ENCODE results near the gene CDC42EP1. TPM values are rescaled to one million over a fixed set of nuclear protein-coding genes. Genes with fewer than 3 reads are reported as not detected.

CDC42EP1 gene
- polyA plus RNA-seq, 1 of the 3 experiments (the other 2 are of a cell fraction) = 24.9 TPM

GRCh38 chr22:37594237-37594636 lies 34.0 kb downstream of the CDC42EP1 start:
- POLR2A ChIA-PET = no interaction called here
- DNase-seq = no peak
- H4K20me1 ChIP-seq (ENCODE audit: insufficient read depth) = no peaks in the 10 kb centered on the region
- CTCF ChIA-PET = interaction anchor here (3.4 to 9.2 kb wide), 2 partner anchors 13 to 27 kb away, joined by 13 to 95 read pairs; partner anchors contain the start of gene GGA1
- no peaks in the 10 kb centered on the region for H3K79me2 ChIP-seq (ENCODE audit: insufficient read depth)
- no peaks in the 10 kb centered on the region for H3K4me1 ChIP-seq (ENCODE audit: control insufficient read depth in 1 of 2, insufficient read depth in 2 of 2, low read depth in 1 of 2, low read length in 1 of 2)
- H3K27ac ChIP-seq (ENCODE audit: low read depth in 2 of 2, low read length in 1 of 2) = no peak overlapping the region
- no peaks in the 10 kb centered on the region; the same call in 1 of the 2 replicates for H3K27me3 ChIP-seq (ENCODE audit: insufficient read depth)
- no peak overlapping the region for H3K4me2 ChIP-seq
- TF ChIP-seq GATA2 (CRISPR knock-in tag; IDR thresholded peaks at IDR 0.05) (no peak), CTCF (IDR thresholded peaks at IDR 0.05) (no peak), SMC3 (IDR thresholded peaks at IDR 0.05; ENCODE audit: low read depth, low read length) (no peak), TAF1 (IDR thresholded peaks at IDR 0.05; ENCODE audit: borderline replicate concordance, low read depth, low read length) (no peak), YY1 (IDR thresholded peaks at IDR 0.05; ENCODE audit: low read depth) (no peak), RXRA (IDR thresholded peaks at IDR 0.05; ENCODE audit: borderline replicate concordance, low read depth) (no peak), FOXM1 (IDR thresholded peaks at IDR 0.05; ENCODE audit: low read depth) (no peak), FOXJ3 (CRISPR knock-in tag; IDR thresholded peaks at IDR 0.05) (no peak), NFIC (IDR thresholded peaks at IDR 0.05; ENCODE audit: borderline replicate concordance) (no peak), MEF2A (IDR thresholded peaks at IDR 0.05; ENCODE audit: borderline replicate concordance, low read depth) (no peak), ELF1 (IDR thresholded peaks at IDR 0.05) (no peak), SIN3A (IDR thresholded peaks at IDR 0.05; ENCODE audit: borderline replicate concordance, low read depth, low read length) (no peak), MXI1 (IDR thresholded peaks at IDR 0.05; ENCODE audit: low read depth, low read length) (no peak), NRF1 (IDR thresholded peaks at IDR 0.05; ENCODE audit: low read depth, low read length) (no peak), CHD2 (IDR thresholded peaks at IDR 0.05; ENCODE audit: low read length, partially characterized antibody) (no peak)
- TF ChIP-seq, protein P1, sequence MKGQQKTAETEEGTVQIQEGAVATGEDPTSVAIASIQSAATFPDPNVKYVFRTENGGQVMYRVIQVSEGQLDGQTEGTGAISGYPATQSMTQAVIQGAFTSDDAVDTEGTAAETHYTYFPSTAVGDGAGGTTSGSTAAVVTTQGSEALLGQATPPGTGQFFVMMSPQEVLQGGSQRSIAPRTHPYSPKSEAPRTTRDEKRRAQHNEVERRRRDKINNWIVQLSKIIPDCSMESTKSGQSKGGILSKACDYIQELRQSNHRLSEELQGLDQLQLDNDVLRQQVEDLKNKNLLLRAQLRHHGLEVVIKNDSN (IDR thresholded peaks at IDR 0.05; ENCODE audit: borderline replicate concordance, low read depth) = no peak
- H2AFZ ChIP-seq (ENCODE audit: low read depth) = no peak overlapping the region
- H3K9me3 ChIP-seq = no peaks in the 10 kb centered on the region
- no peak overlapping the region for H3K4me3 ChIP-seq (ENCODE audit: low read depth in 2 of 2, low read length in 1 of 2)
- H3K9ac ChIP-seq = no peak overlapping the region
- no peaks in the 10 kb centered on the region for H3F3A ChIP-seq (replicated peaks; ENCODE audit: insufficient read depth)
- H3K36me3 ChIP-seq (replicated peaks in 1 of 2; ENCODE audit: control insufficient read depth in 1 of 2, insufficient read depth in 2 of 2, low read length in 1 of 2) = no peaks in the 10 kb centered on the region
- WGBS (ENCODE audit: low lambda C conversion rate) = 94% methylated on average over 5 of the region's 5 CpGs
- no peaks in the 10 kb centered on the region for H3K9me2 ChIP-seq

GRCh38 chr22:37599153-37599552 lies 38.9 kb downstream of the CDC42EP1 start:
- Histone ChIP-seq H3K9me3 (no peaks in the 10 kb centered on the region), H2AFZ (ENCODE audit: low read depth) (no peak overlapping the region), H3K4me3 (ENCODE audit: low read depth in 2 of 2, low read length in 1 of 2) (no peak overlapping the region), H3K4me2 (no peak overlapping the region), H3K4me1 (ENCODE audit: control insufficient read depth in 1 of 2, insufficient read depth in 2 of 2, low read depth in 1 of 2, low read length in 1 of 2) (no peaks in the 10 kb centered on the region), H3K79me2 (ENCODE audit: insufficient read depth) (no peaks in the 10 kb centered on the region), H3K9ac (no peak overlapping the region), H3K9me2 (no peaks in the 10 kb centered on the region), H3K27ac (ENCODE audit: low read depth in 2 of 2, low read length in 1 of 2) (no peak overlapping the region), H3K27me3 (ENCODE audit: insufficient read depth) (no peaks in the 10 kb centered on the region; the same call in 1 of the 2 replicates), H3K36me3 (replicated peaks in 1 of 2; ENCODE audit: control insufficient read depth in 1 of 2, insufficient read depth in 2 of 2, low read length in 1 of 2) (no peaks in the 10 kb centered on the region), H4K20me1 (ENCODE audit: insufficient read depth) (no peaks in the 10 kb centered on the region), H3F3A (replicated peaks; ENCODE audit: insufficient read depth) (no peaks in the 10 kb centered on the region)
- no peak for DNase-seq
- POLR2A ChIA-PET = interaction anchor here (1.0 kb wide), 1 partner anchor 9 kb away, joined by 3 read pairs; the partner anchor contains the start of gene GGA1
- 90% methylated on average over 4 of the region's 4 CpGs for WGBS (ENCODE audit: low lambda C conversion rate)
- CTCF ChIA-PET = interaction anchor here (0.9 to 9.2 kb wide), 5 partner anchors 8 to 61 kb away, joined by 3 to 95 read pairs (median 4); partner anchors contain the start of gene GGA1
- TF ChIP-seq, protein P2, sequence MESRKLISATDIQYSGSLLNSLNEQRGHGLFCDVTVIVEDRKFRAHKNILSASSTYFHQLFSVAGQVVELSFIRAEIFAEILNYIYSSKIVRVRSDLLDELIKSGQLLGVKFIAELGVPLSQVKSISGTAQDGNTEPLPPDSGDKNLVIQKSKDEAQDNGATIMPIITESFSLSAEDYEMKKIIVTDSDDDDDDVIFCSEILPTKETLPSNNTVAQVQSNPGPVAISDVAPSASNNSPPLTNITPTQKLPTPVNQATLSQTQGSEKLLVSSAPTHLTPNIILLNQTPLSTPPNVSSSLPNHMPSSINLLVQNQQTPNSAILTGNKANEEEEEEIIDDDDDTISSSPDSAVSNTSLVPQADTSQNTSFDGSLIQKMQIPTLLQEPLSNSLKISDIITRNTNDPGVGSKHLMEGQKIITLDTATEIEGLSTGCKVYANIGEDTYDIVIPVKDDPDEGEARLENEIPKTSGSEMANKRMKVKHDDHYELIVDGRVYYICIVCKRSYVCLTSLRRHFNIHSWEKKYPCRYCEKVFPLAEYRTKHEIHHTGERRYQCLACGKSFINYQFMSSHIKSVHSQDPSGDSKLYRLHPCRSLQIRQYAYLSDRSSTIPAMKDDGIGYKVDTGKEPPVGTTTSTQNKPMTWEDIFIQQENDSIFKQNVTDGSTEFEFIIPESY (IDR thresholded peaks at IDR 0.05; ENCODE audit: borderline replicate concordance, low read depth) = no peak
- TF ChIP-seq GABPA (IDR thresholded peaks at IDR 0.05; ENCODE audit: low read depth) = no peak
- TF ChIP-seq CHD2 (IDR thresholded peaks at IDR 0.05; ENCODE audit: low read length, partially characterized antibody) = no peak
- no peak for TF ChIP-seq FOXJ3 (CRISPR knock-in tag; IDR thresholded peaks at IDR 0.05)
- no peak for TF ChIP-seq TCF12 (IDR thresholded peaks at IDR 0.05)
- TF ChIP-seq SMC3 (IDR thresholded peaks at IDR 0.05; ENCODE audit: low read depth, low read length) = no peak
- no peak for TF ChIP-seq NRF1 (IDR thresholded peaks at IDR 0.05; ENCODE audit: low read depth, low read length)
- no peak for TF ChIP-seq MXI1 (IDR thresholded peaks at IDR 0.05; ENCODE audit: low read depth, low read length)
- no peak for TF ChIP-seq CTCF (IDR thresholded peaks at IDR 0.05)
- no peak for TF ChIP-seq FOSL2 (IDR thresholded peaks at IDR 0.05; ENCODE audit: borderline replicate concordance, low read depth)

All from SK-N-SH (cell line).